HepG2 (cell line): ENCODE data around the gene RNU6-1. TPM values are rescaled to one million over a fixed set of nuclear protein-coding genes. Genes with fewer than 3 reads are reported as not detected.

Experiments used
- ASH2L ChIP-seq: fragments of 300-600, 200-600 bp; sonication (generic); IDR thresholded peaks from 2 replicates; pipeline ENCODE4 v1.7.0; 2017; ENCODE audit warnings: low read depth, mild to moderate bottlenecking, moderate library complexity, mixed read lengths, low read length; ENCODE audit not compliant: insufficient read length
- EP300 ChIP-seq, 3 experiments: sonication (generic) in 1 of 3; formaldehyde crosslinking in 1 of 3; IDR thresholded peaks; 2 replicates each; pipeline versions ENCODE4 v1.5.1 to v1.6.1; 2011 to 2020; ENCODE audit warnings: low read depth in 2 of 3, low read length in 2 of 3, borderline replicate concordance in 1 of 3, improper control_type of control experiment in 1 of 3, mild to moderate bottlenecking in 1 of 3, missing genetic modification reagents in 1 of 3, moderate library complexity in 1 of 3
- MXD4 ChIP-seq: IDR thresholded peaks from 2 replicates; pipeline ENCODE4 v1.6.1; 2016; ENCODE audit warnings: mild to moderate bottlenecking, missing biosample characterization, missing genetic modification reagents
- NR3C1 ChIP-seq: sonication (generic); formaldehyde crosslinking; IDR thresholded peaks from 2 replicates; pipeline ENCODE4 v1.4.0; 2020; ENCODE audit warnings: missing genetic modification reagents
- NRL ChIP-seq: sonication (generic); formaldehyde crosslinking; IDR thresholded peaks from 2 replicates; pipeline ENCODE4 v1.5.0; 2020; ENCODE audit warnings: missing genetic modification reagents, mild to moderate bottlenecking, moderate library complexity, borderline replicate concordance
- POLR2G ChIP-seq: fragments of 200-400 bp; formaldehyde crosslinking; IDR thresholded peaks from 2 replicates; pipeline ENCODE4 v1.6.1; 2018; ENCODE audit warnings: mild to moderate bottlenecking, low read depth, low read length, moderate library complexity
- RFX3 ChIP-seq: IDR thresholded peaks from 2 replicates; pipeline ENCODE4 v1.6.1; 2016; ENCODE audit warnings: missing biosample characterization, missing genetic modification reagents
- SAP130 ChIP-seq: IDR thresholded peaks from 2 replicates; pipeline ENCODE4 v1.6.1; 2016; ENCODE audit warnings: low read depth
- STAT5B ChIP-seq: sonication (generic); formaldehyde crosslinking; IDR thresholded peaks from 2 replicates; pipeline ENCODE4 v1.4.0; 2020; ENCODE audit warnings: missing genetic modification reagents
- ZNF317 ChIP-seq: sonication (generic); formaldehyde crosslinking; IDR thresholded peaks from 2 replicates; pipeline ENCODE4 v1.5.0; 2020; ENCODE audit warnings: mild to moderate bottlenecking, missing genetic modification reagents
- ZNF644 ChIP-seq: IDR thresholded peaks from 2 replicates; pipeline ENCODE4 v1.6.1; 2016; ENCODE audit warnings: low read depth
- ZNF7 ChIP-seq: IDR thresholded peaks from 2 replicates; pipeline ENCODE4 v1.6.1; 2016; ENCODE audit warnings: missing biosample characterization, missing genetic modification reagents
- ZNF772 ChIP-seq: sonication (generic); formaldehyde crosslinking; IDR thresholded peaks from 2 replicates; pipeline ENCODE4 v1.5.0; 2020; ENCODE audit warnings: mild to moderate bottlenecking, missing genetic modification reagents
- ZNF850 ChIP-seq: sonication (generic); formaldehyde crosslinking; conservative IDR thresholded peaks from 2 replicates; pipeline ENCODE4 v1.9.0; 2021; ENCODE audit warnings: mild to moderate bottlenecking, missing genetic modification reagents
- ZSCAN21 ChIP-seq: sonication (generic); formaldehyde crosslinking; IDR thresholded peaks from 2 replicates; pipeline ENCODE4 v1.8.0; 2022; ENCODE audit warnings: mild to moderate bottlenecking, missing genetic modification reagents, moderate library complexity, borderline replicate concordance
- polyA plus RNA-seq, 8 experiments: library from polyadenylated mRNA; depleted of rRNA in 3 of 8; stranded (reverse) in 7 of 8; unstranded in 1 of 8; fragments of >200 nt; fragmentation: Illumina TruSeq in 4 of 8; extraction: Trizol in 4 of 8; gene quantifications; 2 replicates each; pipeline versions ENCODE4 v1.2.1 to v1.2.3, GENCODE V29; 2011 to 2016; ENCODE audit warnings: low read depth in 4 of 8, missing spikeins in 1 of 8, mixed read lengths in 1 of 8; ENCODE audit not compliant: insufficient read depth in 1 of 8
- total RNA-seq, 5 experiments: library from RNA; depleted of rRNA; stranded (reverse); fragments of >200 nt; fragmentation: Illumina TruSeq; extraction: Trizol; gene quantifications; 2 replicates each; pipeline ENCODE4 v1.2.3, GENCODE V29; 2016; ENCODE audit warnings: low read depth in 1 of 5
- TF ChIP-seq, protein P1 (sequence below): sonication (generic); formaldehyde crosslinking; IDR thresholded peaks from 2 replicates; pipeline ENCODE4 v1.4.0; 2020; ENCODE audit warnings: missing genetic modification reagents
- TF ChIP-seq, protein P2 (sequence below): sonication (generic); formaldehyde crosslinking; IDR thresholded peaks from 2 replicates; pipeline ENCODE4 v1.8.0; 2022; ENCODE audit warnings: mild to moderate bottlenecking, missing genetic modification reagents, moderate library complexity
- TF ChIP-seq, protein P3 (sequence below): sonication (generic); formaldehyde crosslinking; IDR thresholded peaks from 2 replicates; pipeline ENCODE4 v1.5.0; 2020; ENCODE audit warnings: missing genetic modification reagents
- TF ChIP-seq, protein P4 (sequence below): sonication (generic); formaldehyde crosslinking; IDR thresholded peaks from 2 replicates; pipeline ENCODE4 v1.4.0; 2020; ENCODE audit warnings: missing genetic modification reagents

The RNU6-1 gene
- total and polyA plus RNA-seq, 2 of the 13 experiments (the other 11 are each of a cell fraction or from before 2014, with no cell fraction given), result under 0.01 TPM; not detected in 1

DNA sequence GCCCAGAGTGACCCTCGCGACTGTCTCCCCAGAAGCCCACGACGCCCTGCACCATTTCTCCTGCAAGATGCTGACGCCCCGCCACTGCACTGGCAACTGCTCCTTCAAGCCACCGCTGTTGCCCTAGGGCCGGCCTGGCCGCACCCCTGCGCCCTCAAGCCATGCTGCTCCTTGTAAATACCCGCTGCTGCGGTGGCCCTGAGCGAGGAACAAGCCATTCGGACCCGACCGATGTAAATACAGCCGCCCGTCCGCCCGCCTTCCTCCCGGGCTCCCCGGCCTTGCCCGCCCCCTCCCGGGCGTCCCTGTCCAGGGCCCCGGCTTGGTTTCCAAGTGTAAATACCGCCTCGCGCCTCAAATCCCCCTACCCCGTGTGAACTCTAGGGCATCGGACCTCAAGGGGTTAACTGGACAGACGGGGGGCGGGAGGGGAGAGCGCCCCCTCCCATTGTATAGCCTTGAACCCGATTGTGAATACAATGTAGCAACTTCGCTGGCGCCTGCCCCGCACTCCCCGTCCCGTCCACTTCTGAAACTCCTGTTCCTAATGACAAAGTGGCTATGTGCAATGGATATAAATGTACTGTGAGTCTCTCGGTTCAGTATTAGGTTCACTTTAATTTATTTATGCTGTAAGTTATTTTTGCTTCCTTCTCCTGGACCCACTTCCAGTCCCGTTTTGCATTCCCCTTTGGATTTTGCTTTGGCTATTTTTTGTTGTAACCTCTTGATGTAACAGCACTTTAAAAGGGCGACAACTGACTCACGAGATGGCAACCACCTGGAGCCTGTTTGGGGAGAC is 5.9 kb downstream of the RNU6-1 start (continued):
- TF ChIP-seq, protein P1, sequence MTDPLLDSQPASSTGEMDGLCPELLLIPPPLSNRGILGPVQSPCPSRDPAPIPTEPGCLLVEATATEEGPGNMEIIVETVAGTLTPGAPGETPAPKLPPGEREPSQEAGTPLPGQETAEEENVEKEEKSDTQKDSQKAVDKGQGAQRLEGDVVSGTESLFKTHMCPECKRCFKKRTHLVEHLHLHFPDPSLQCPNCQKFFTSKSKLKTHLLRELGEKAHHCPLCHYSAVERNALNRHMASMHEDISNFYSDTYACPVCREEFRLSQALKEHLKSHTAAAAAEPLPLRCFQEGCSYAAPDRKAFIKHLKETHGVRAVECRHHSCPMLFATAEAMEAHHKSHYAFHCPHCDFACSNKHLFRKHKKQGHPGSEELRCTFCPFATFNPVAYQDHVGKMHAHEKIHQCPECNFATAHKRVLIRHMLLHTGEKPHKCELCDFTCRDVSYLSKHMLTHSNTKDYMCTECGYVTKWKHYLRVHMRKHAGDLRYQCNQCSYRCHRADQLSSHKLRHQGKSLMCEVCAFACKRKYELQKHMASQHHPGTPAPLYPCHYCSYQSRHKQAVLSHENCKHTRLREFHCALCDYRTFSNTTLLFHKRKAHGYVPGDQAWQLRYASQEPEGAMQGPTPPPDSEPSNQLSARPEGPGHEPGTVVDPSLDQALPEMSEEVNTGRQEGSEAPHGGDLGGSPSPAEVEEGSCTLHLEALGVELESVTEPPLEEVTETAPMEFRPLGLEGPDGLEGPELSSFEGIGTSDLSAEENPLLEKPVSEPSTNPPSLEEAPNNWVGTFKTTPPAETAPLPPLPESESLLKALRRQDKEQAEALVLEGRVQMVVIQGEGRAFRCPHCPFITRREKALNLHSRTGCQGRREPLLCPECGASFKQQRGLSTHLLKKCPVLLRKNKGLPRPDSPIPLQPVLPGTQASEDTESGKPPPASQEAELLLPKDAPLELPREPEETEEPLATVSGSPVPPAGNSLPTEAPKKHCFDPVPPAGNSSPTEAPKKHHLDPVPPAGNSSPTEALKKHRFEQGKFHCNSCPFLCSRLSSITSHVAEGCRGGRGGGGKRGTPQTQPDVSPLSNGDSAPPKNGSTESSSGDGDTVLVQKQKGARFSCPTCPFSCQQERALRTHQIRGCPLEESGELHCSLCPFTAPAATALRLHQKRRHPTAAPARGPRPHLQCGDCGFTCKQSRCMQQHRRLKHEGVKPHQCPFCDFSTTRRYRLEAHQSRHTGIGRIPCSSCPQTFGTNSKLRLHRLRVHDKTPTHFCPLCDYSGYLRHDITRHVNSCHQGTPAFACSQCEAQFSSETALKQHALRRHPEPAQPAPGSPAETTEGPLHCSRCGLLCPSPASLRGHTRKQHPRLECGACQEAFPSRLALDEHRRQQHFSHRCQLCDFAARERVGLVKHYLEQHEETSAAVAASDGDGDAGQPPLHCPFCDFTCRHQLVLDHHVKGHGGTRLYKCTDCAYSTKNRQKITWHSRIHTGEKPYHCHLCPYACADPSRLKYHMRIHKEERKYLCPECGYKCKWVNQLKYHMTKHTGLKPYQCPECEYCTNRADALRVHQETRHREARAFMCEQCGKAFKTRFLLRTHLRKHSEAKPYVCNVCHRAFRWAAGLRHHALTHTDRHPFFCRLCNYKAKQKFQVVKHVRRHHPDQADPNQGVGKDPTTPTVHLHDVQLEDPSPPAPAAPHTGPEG, result peak; percentile 86
- TF ChIP-seq NR3C1 (no peak), ZNF772 (CRISPR knock-in tag) (0 out of 2 replicates have a peak, but pooled peaks have one; percentile 24), SAP130 (CRISPR knock-in tag) (peak; percentile 40; the same call in 1 of the 2 replicates), ASH2L (no peak), POLR2G (no peak), ZSCAN21 (CRISPR knock-in tag) (no peak), ZNF317 (CRISPR knock-in tag) (no peak), NRL (CRISPR knock-in tag) (no peak), ZNF850 (CRISPR knock-in tag) (no peak), ZNF7 (CRISPR knock-in tag) (no peak), ZNF644 (CRISPR knock-in tag) (no peak), STAT5B (no peak), RFX3 (CRISPR knock-in tag) (no peak), EP300 (IDR thresholded peaks at IDR 0.05; ENCODE audit: low read depth in 2 of 2, low read length in 2 of 2) (no peak; a peak in 1 of 4 replicates), EP300 (CRISPR knock-in tag; IDR thresholded peaks at IDR 0.05; ENCODE audit: borderline replicate concordance) (no peak), MXD4 (CRISPR knock-in tag) (no peak)
- TF ChIP-seq, protein P2, sequence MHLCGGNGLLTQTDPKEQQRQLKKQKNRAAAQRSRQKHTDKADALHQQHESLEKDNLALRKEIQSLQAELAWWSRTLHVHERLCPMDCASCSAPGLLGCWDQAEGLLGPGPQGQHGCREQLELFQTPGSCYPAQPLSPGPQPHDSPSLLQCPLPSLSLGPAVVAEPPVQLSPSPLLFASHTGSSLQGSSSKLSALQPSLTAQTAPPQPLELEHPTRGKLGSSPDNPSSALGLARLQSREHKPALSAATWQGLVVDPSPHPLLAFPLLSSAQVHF, result no peak
- TF ChIP-seq, protein P3, sequence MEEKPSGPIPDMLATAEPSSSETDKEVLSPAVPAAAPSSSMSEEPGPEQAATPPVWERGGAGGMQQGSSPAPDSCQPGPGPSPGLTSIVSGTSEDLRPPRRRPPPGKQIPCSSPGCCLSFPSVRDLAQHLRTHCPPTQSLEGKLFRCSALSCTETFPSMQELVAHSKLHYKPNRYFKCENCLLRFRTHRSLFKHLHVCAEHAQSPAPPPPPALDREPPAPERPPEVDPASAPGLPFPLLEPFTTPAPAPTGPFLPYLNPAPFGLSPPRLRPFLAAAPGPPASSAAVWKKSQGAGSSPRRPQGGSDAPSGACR, result 0 out of 2 replicates have a peak, but pooled peaks have one; percentile 60
- TF ChIP-seq, protein P4, sequence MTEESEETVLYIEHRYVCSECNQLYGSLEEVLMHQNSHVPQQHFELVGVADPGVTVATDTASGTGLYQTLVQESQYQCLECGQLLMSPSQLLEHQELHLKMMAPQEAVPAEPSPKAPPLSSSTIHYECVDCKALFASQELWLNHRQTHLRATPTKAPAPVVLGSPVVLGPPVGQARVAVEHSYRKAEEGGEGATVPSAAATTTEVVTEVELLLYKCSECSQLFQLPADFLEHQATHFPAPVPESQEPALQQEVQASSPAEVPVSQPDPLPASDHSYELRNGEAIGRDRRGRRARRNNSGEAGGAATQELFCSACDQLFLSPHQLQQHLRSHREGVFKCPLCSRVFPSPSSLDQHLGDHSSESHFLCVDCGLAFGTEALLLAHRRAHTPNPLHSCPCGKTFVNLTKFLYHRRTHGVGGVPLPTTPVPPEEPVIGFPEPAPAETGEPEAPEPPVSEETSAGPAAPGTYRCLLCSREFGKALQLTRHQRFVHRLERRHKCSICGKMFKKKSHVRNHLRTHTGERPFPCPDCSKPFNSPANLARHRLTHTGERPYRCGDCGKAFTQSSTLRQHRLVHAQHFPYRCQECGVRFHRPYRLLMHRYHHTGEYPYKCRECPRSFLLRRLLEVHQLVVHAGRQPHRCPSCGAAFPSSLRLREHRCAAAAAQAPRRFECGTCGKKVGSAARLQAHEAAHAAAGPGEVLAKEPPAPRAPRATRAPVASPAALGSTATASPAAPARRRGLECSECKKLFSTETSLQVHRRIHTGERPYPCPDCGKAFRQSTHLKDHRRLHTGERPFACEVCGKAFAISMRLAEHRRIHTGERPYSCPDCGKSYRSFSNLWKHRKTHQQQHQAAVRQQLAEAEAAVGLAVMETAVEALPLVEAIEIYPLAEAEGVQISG, result no peak
